Neural progenitor cell (in vitro differentiated cells): ENCODE data around the gene VWA8. TPM values are rescaled to one million over a fixed set of nuclear protein-coding genes. Genes with fewer than 3 reads are reported as not detected.
"Not testable (repeated sequence)": the region's sequence is repeated elsewhere in the genome, so short reads cannot be mapped to it uniquely, and the experiment has no call there.

Source experiments
- DNase-seq: peaks from one replicate; pipeline ENCODE4 v3.0.0-alpha.2; 2016; ENCODE audit warnings: low spot score
- H2AFZ ChIP-seq: fragments of 200-600 bp; sonication (generic); replicated peaks from 2 replicates; pipeline ENCODE4 v1.6.1; 2016; ENCODE audit warnings: antibody characterized with exemption
- H3F3A ChIP-seq: fragments of 200-600 bp; sonication (generic); 2 replicates; pipeline ENCODE4 v1.6.1; 2016; ENCODE audit warnings: antibody characterized with exemption, low read depth
- H3K27ac ChIP-seq: fragments of 200-600 bp; sonication (generic); 2 replicates; pipeline ENCODE4 v1.5.1; 2016; ENCODE audit warnings: mild to moderate bottlenecking
- H3K27me3 ChIP-seq: fragments of 200-600 bp; sonication (generic); 2 replicates; pipeline ENCODE4 v1.6.1; 2016; ENCODE audit warnings: mild to moderate bottlenecking, moderate library complexity
- H3K36me3 ChIP-seq: fragments of 200-600 bp; sonication (generic); 2 replicates; pipeline ENCODE4 v1.5.1; 2016
- H3K4me1 ChIP-seq: fragments of 200-600 bp; sonication (generic); 2 replicates; pipeline ENCODE4 v1.6.1; 2016; ENCODE audit warnings: mixed run types
- H3K4me2 ChIP-seq: fragments of 200-600 bp; sonication (generic); 2 replicates; pipeline ENCODE4 v1.6.1; 2016
- H3K4me3 ChIP-seq: fragments of 200-600 bp; sonication (generic); 2 replicates; pipeline ENCODE4 v1.5.1; 2016
- H3K79me2 ChIP-seq: fragments of 200-600 bp; sonication (generic); 2 replicates; pipeline ENCODE4 v1.6.1; 2016; ENCODE audit warnings: low read depth
- H3K9ac ChIP-seq: fragments of 200-600 bp; sonication (generic); 2 replicates; pipeline ENCODE4 v1.6.1; 2016
- H3K9me3 ChIP-seq: fragments of 200-600 bp; sonication (generic); 2 replicates; pipeline ENCODE4 v1.5.1; 2016; ENCODE audit warnings: low read depth
- H4K20me1 ChIP-seq: fragments of 200-600 bp; sonication (generic); 2 replicates; pipeline ENCODE4 v1.6.1; 2016; ENCODE audit warnings: low read depth
- H3K27ac Mint-ChIP-seq: 3 replicates; pipeline ENCODE4 v1.8.0; 2021; ENCODE audit warnings: mixed read lengths
- H3K27me3 Mint-ChIP-seq: 2 replicates; pipeline ENCODE4 v1.8.0; 2022; ENCODE audit warnings: low read depth, mild to moderate bottlenecking, inconsistent platforms, moderate library complexity, mixed read lengths; ENCODE audit not compliant: insufficient read depth
- H3K36me3 Mint-ChIP-seq: 3 replicates; pipeline ENCODE4 v1.8.0; 2021; ENCODE audit warnings: mixed read lengths
- H3K4me1 Mint-ChIP-seq: 3 replicates; pipeline ENCODE4 v1.8.0; 2021; ENCODE audit warnings: mixed read lengths
- H3K4me3 Mint-ChIP-seq: 3 replicates; pipeline ENCODE4 v1.8.0; 2021; ENCODE audit warnings: mild to moderate bottlenecking, moderate library complexity, mixed read lengths
- H3K9me3 Mint-ChIP-seq: 3 replicates; pipeline ENCODE4 v1.8.0; 2020; ENCODE audit warnings: mixed read lengths
- EZH2 ChIP-seq: fragments of 200-600 bp; sonication (generic); IDR thresholded peaks from 2 replicates; pipeline ENCODE4 v1.6.1; 2017; ENCODE audit warnings: antibody characterized with exemption, mild to moderate bottlenecking, moderate library complexity
- EZH2phosphoT487 ChIP-seq: fragments of 200-600 bp; sonication (generic); IDR thresholded peaks from 2 replicates; pipeline ENCODE4 v1.6.1; 2017; ENCODE audit warnings: antibody characterized with exemption
- total RNA-seq: library from RNA; depleted of rRNA; stranded (reverse); fragments of >200 nt; gene quantifications from 2 replicates; pipeline ENCODE4 v1.2.3, GENCODE V29; 2015; ENCODE audit warnings: low replicate concordance
- TF ChIP-seq, protein P1 (sequence below): fragments of 200-600 bp; sonication (generic); IDR thresholded peaks from 2 replicates; pipeline ENCODE4 v1.5.1; 2017; ENCODE audit warnings: antibody characterized with exemption, mild to moderate bottlenecking

VWA8 gene
- total RNA-seq, 1 donor from 2014 or later, result 12.6 TPM

- H3K4me2 ChIP-seq, result no peak overlapping the region
- no peaks in the 10 kb centered on the region for H3K79me2 ChIP-seq
- Mint-ChIP-seq H3K36me3 (peaks cover 17% of the 10 kb centered on the region), H3K4me1 (no peaks in the 10 kb centered on the region), H3K27me3 (no peaks in the 10 kb centered on the region), H3K27ac (no peak overlapping the region), H3K9me3 (peaks cover 11% of the 10 kb centered on the region), H3K4me3 (no peak overlapping the region)
- TF ChIP-seq EZH2phosphoT487 (no peak), EZH2 (no peak)
- TF ChIP-seq, protein P1, sequence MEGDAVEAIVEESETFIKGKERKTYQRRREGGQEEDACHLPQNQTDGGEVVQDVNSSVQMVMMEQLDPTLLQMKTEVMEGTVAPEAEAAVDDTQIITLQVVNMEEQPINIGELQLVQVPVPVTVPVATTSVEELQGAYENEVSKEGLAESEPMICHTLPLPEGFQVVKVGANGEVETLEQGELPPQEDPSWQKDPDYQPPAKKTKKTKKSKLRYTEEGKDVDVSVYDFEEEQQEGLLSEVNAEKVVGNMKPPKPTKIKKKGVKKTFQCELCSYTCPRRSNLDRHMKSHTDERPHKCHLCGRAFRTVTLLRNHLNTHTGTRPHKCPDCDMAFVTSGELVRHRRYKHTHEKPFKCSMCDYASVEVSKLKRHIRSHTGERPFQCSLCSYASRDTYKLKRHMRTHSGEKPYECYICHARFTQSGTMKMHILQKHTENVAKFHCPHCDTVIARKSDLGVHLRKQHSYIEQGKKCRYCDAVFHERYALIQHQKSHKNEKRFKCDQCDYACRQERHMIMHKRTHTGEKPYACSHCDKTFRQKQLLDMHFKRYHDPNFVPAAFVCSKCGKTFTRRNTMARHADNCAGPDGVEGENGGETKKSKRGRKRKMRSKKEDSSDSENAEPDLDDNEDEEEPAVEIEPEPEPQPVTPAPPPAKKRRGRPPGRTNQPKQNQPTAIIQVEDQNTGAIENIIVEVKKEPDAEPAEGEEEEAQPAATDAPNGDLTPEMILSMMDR, result no peak
- H2AFZ ChIP-seq, result no peak overlapping the region
- H3K27ac ChIP-seq, result no peak overlapping the region
- no peak for DNase-seq
- no peaks in the 10 kb centered on the region for H3F3A ChIP-seq
- H3K27me3 ChIP-seq, result no peaks in the 10 kb centered on the region
- H3K36me3 ChIP-seq, result no peaks in the 10 kb centered on the region
- no peaks in the 10 kb centered on the region for H4K20me1 ChIP-seq
- H3K4me3 ChIP-seq, result no peak overlapping the region
- no peaks in the 10 kb centered on the region for H3K9me3 ChIP-seq
- no peak overlapping the region for H3K9ac ChIP-seq
- H3K4me1 ChIP-seq, result no peaks in the 10 kb centered on the region
Observed at GRCh38 chr13:41751734-41752445, 209.0 kb downstream of the VWA8 start.

DNA sequence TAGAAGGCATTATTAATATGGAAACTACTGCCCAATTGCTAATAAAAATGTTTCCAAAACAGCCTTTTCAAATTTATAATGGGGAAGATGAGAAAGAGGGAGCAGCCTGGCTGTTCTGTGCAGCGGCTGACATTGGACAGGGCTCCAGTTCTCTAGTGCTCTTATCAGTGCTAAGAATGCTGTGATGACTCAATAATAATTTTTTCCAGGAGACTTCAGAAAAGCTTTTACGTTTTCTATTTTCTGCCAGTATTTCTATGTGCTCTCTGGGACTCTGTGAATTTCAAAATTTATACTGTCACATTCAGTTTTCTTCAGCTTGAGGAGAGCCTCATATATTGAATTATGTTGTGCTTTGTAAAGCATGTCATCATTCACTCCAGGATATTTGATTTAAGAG is 209.6 kb downstream of the VWA8 start:
- Mint-ChIP-seq H3K27me3 (no peaks in the 10 kb centered on the region), H3K36me3 (peaks cover 17% of the 10 kb centered on the region)
- no peaks in the 10 kb centered on the region for H3F3A ChIP-seq

DNA sequence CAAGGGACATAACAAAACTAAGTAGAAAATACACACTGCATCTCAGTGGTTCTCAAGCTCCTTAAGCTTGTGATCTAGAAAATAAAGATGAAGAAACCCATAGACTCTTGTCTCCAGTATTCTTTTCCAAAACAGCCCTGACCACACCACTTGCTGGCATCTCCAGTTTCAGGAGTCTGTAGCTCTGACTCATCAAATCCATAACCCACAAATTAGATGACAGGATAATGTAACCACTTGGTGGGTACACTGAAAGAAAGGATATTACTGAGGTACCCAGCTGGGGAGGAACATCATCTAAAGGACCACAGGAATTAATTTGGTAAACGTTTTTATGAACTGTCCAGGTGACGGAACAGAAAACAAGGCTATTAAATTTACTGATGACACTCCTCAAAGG is 214.7 kb downstream of the VWA8 start:
- no peaks in the 10 kb centered on the region for H3F3A ChIP-seq
- H3K4me3 ChIP-seq, result no peak overlapping the region
- H3K36me3 ChIP-seq, result no peaks in the 10 kb centered on the region
- no peak overlapping the region for H3K4me2 ChIP-seq
- peaks cover 11% of the 10 kb centered on the region for H3K9me3 Mint-ChIP-seq
- DNase-seq, result no peak
- no peaks in the 10 kb centered on the region for H3K27me3 ChIP-seq
- H3K36me3 Mint-ChIP-seq, result peaks cover 13% of the 10 kb centered on the region
- H3K9ac ChIP-seq, result no peak overlapping the region
- H4K20me1 ChIP-seq, result no peaks in the 10 kb centered on the region
- H3K4me1 Mint-ChIP-seq, result no peaks in the 10 kb centered on the region
- no peaks in the 10 kb centered on the region for H3K9me3 ChIP-seq
- no peak overlapping the region for H3K4me3 Mint-ChIP-seq
- H3K27ac ChIP-seq, result no peak overlapping the region
- no peak for TF ChIP-seq EZH2
- TF ChIP-seq EZH2phosphoT487, result no peak
- TF ChIP-seq, protein P1, result no peak
- H3K27ac Mint-ChIP-seq, result no peak overlapping the region
- H3K4me1 ChIP-seq, result no peaks in the 10 kb centered on the region
- no peaks in the 10 kb centered on the region for H3K27me3 Mint-ChIP-seq
- no peak overlapping the region for H2AFZ ChIP-seq
- H3K79me2 ChIP-seq, result no peaks in the 10 kb centered on the region

More for the DNA sequence above, 209.6 kb downstream of the VWA8 start:
- Histone ChIP-seq H4K20me1 (no peaks in the 10 kb centered on the region), H3K9me3 (no peaks in the 10 kb centered on the region), H2AFZ (no peak overlapping the region), H3K27me3 (no peaks in the 10 kb centered on the region), H3K9ac (no peak overlapping the region), H3K27ac (no peak overlapping the region), H3K4me1 (no peaks in the 10 kb centered on the region), H3K79me2 (no peaks in the 10 kb centered on the region), H3K36me3 (no peaks in the 10 kb centered on the region), H3K4me3 (no peak overlapping the region), H3K4me2 (no peak overlapping the region)
- TF ChIP-seq EZH2, result no peak
- no peak overlapping the region for H3K27ac Mint-ChIP-seq
- no peak overlapping the region for H3K4me3 Mint-ChIP-seq
- peaks cover 11% of the 10 kb centered on the region for H3K9me3 Mint-ChIP-seq
- H3K4me1 Mint-ChIP-seq, result no peaks in the 10 kb centered on the region
- no peak for DNase-seq

GRCh38 chr13:41745496-41745895 is 215.4 kb downstream of the VWA8 start:
- not testable (repeated sequence) for DNase-seq, H3K36me3 ChIP-seq, H3K4me1 Mint-ChIP-seq, H3K79me2 ChIP-seq, H3K4me3 Mint-ChIP-seq, H2AFZ ChIP-seq, H4K20me1 ChIP-seq, H3K27ac Mint-ChIP-seq, H3K9ac ChIP-seq, H3K27me3 ChIP-seq, H3K27ac ChIP-seq, H3K27me3 Mint-ChIP-seq, H3F3A ChIP-seq, H3K4me1 ChIP-seq, H3K4me3 ChIP-seq, H3K4me2 ChIP-seq, H3K9me3 ChIP-seq
- peaks cover 13% of the 10 kb centered on the region for H3K36me3 Mint-ChIP-seq
- peaks cover 11% of the 10 kb centered on the region for H3K9me3 Mint-ChIP-seq
